Measurements from ENCODE around the gene LGR5.

DNA sequence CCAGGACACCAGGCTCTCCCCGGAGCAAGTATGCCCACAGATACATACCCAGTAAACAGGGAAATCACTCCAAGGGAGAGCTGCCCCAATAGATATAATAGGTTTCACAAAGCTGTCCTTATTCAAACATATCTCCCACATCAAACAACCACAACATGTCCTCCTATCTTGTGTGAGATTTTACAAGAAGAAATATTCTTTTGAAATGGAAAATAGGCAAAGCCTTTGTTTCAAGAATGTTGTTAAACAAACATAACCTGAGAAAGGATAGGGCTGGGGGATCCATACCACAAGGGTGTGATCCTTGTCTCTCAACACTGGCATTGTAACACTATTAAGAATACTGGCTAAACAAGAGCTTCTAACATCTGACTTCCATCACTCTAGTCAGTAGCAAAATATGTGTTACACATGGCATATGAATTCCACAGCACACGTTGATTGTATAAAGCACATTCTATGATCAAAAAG, 32.9 kb downstream of the LGR5 start:
- TF ChIP-seq ERF (CRISPR knock-in tag; IDR thresholded peaks at IDR 0.05): no peak
- TF ChIP-seq, protein P1, sequence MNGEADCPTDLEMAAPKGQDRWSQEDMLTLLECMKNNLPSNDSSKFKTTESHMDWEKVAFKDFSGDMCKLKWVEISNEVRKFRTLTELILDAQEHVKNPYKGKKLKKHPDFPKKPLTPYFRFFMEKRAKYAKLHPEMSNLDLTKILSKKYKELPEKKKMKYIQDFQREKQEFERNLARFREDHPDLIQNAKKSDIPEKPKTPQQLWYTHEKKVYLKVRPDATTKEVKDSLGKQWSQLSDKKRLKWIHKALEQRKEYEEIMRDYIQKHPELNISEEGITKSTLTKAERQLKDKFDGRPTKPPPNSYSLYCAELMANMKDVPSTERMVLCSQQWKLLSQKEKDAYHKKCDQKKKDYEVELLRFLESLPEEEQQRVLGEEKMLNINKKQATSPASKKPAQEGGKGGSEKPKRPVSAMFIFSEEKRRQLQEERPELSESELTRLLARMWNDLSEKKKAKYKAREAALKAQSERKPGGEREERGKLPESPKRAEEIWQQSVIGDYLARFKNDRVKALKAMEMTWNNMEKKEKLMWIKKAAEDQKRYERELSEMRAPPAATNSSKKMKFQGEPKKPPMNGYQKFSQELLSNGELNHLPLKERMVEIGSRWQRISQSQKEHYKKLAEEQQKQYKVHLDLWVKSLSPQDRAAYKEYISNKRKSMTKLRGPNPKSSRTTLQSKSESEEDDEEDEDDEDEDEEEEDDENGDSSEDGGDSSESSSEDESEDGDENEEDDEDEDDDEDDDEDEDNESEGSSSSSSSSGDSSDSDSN (IDR thresholded peaks at IDR 0.05; ENCODE audit: borderline replicate concordance in 1 of 2, low read depth in 2 of 2, low read length in 2 of 2): no peak
- TF ChIP-seq SREBF2 (CRISPR knock-in tag; IDR thresholded peaks at IDR 0.05): no peak
- TF ChIP-seq LARP7 (IDR thresholded peaks at IDR 0.05): no peak
- TF ChIP-seq E2F5 (CRISPR knock-in tag; IDR thresholded peaks at IDR 0.05): no peak
- no peak for TF ChIP-seq PML (IDR thresholded peaks at IDR 0.05; ENCODE audit: low read length)
- TF ChIP-seq POLR3G (IDR thresholded peaks at IDR 0.05; ENCODE audit: extremely low read depth, insufficient read length, insufficient replicate concordance): no peak

Measured in K562 (cell line).